GM19397 (cell line): Measurements from ENCODE around the gene PSD.

Experiments
- ATAC-seq: cut with Tn5 transposase; IDR thresholded peaks from one replicate; pipeline ENCODE4 v1.9.1; 2021; ENCODE audit warnings: mild to moderate bottlenecking, moderate library complexity; ENCODE audit not compliant: unreplicated experiment

The PSD gene

GRCh38 chr10:102405632-102406031, 13.0 kb downstream of the PSD start:
- ATAC-seq: no peak

- ATAC-seq: no peak
These were observed 13.4 kb downstream of the PSD start for GRCh38 chr10:102405108-102405571.

- no peak for ATAC-seq
These were observed 14.1 kb downstream of the PSD start for GRCh38 chr10:102404361-102405107.

- ATAC-seq: no peak
These were observed 15.5 kb downstream of the PSD start for GRCh38 chr10:102403115-102403514.

- no peak for ATAC-seq
These were observed 16.1 kb downstream of the PSD start for GRCh38 chr10:102402512-102402896.

- no peak for ATAC-seq
These were observed 16.7 kb downstream of the PSD start for GRCh38 chr10:102401735-102402511.

GRCh38 chr10:102401342-102401654, 17.3 kb downstream of the PSD start:
- no peak for ATAC-seq

GRCh38 chr10:102400598-102401341, 17.8 kb downstream of the PSD start:
- no peak for ATAC-seq

- no peak for ATAC-seq
These were observed 18.5 kb downstream of the PSD start for GRCh38 chr10:102400076-102400475.

- peak; percentile 42 for ATAC-seq
These were observed 19.2 kb downstream of the PSD start for GRCh38 chr10:102399217-102400021.

GRCh38 chr10:102398172-102399020, 20.2 kb downstream of the PSD start:
- ATAC-seq: no peak

GRCh38 chr10:102397222-102398171, 21.1 kb downstream of the PSD start:
- ATAC-seq: no peak

- no peak for ATAC-seq
These were observed 21.8 kb downstream of the PSD start for GRCh38 chr10:102396730-102397151.

- no peak for ATAC-seq
These were observed 22.3 kb downstream of the PSD start for GRCh38 chr10:102396317-102396650.

GRCh38 chr10:102395400-102396316, 22.9 kb downstream of the PSD start, which contains the start of gene NFKB2:
TSS of gene NFKB2 (plus strand) at chr10:102395705. CDS start at chr10:102395960, 255 bp downstream.
- ATAC-seq: peak; percentile 28

- no peak for ATAC-seq
These were observed 23.7 kb downstream of the PSD start for GRCh38 chr10:102394801-102395399.

- peak; percentile 78 for ATAC-seq
These were observed 24.3 kb downstream of the PSD start for GRCh38 chr10:102394079-102394800.
